ENCODE results near the gene RYR1. TPM values are rescaled to one million over a fixed set of nuclear protein-coding genes. Genes with fewer than 3 reads are reported as not detected.
"Not testable (repeated sequence)": the region's sequence is repeated elsewhere in the genome, so short reads cannot be mapped to it uniquely, and the experiment has no call there.

Gene RYR1
- total RNA-seq, 1 experiment from 2014 or later = 0.45 TPM

- no peaks in the 10 kb centered on the region for H4K20me1 ChIP-seq (ENCODE audit: insufficient read depth, low read depth, low read length)
- H3K36me3 ChIP-seq (ENCODE audit: insufficient read depth, low read length) = no peaks in the 10 kb centered on the region
- no peak overlapping the region for H3K9ac ChIP-seq (ENCODE audit: low read length)
- no peaks in the 10 kb centered on the region for H3K27me3 ChIP-seq (ENCODE audit: low read length)
- no peak for DNase-seq
- H3K4me3 ChIP-seq (ENCODE audit: low read length) = no peak overlapping the region
- H3K9me2 ChIP-seq (replicated peaks; ENCODE audit: insufficient read depth, low read length) = no peaks in the 10 kb centered on the region
- H3K9me3 ChIP-seq (ENCODE audit: low read length) = no peaks in the 10 kb centered on the region
- no peak overlapping the region for H3K4me2 ChIP-seq (ENCODE audit: low read depth, low read length, poor library complexity, severe bottlenecking)
- H3K4me1 ChIP-seq (ENCODE audit: low read length) = peaks cover 8% of the 10 kb centered on the region
- no peak overlapping the region for H3K27ac ChIP-seq (ENCODE audit: low read length)
- H2AFZ ChIP-seq (ENCODE audit: low read length) = no peak overlapping the region
- no peaks in the 10 kb centered on the region for H3K79me2 ChIP-seq (ENCODE audit: low read length)
Measured at GRCh38 chr19:38405276-38405675, 28.2 kb upstream of the RYR1 start.

GRCh38 chr19:38409631-38410133, 23.8 kb upstream of the RYR1 start:
- no peaks in the 10 kb centered on the region for H3K9me2 ChIP-seq (replicated peaks; ENCODE audit: insufficient read depth, low read length)
- H3K9me3 ChIP-seq (ENCODE audit: low read length) = no peaks in the 10 kb centered on the region
- H3K9ac ChIP-seq (ENCODE audit: low read length) = no peak overlapping the region
- no peak overlapping the region for H3K4me2 ChIP-seq (ENCODE audit: low read depth, low read length, poor library complexity, severe bottlenecking)
- no peak overlapping the region for H3K27ac ChIP-seq (ENCODE audit: low read length)
- no peaks in the 10 kb centered on the region for H3K79me2 ChIP-seq (ENCODE audit: low read length)
- H3K4me1 ChIP-seq (ENCODE audit: low read length) = no peaks in the 10 kb centered on the region
- no peak overlapping the region for H2AFZ ChIP-seq (ENCODE audit: low read length)
- no peaks in the 10 kb centered on the region for H3K36me3 ChIP-seq (ENCODE audit: insufficient read depth, low read length)
- H4K20me1 ChIP-seq (ENCODE audit: insufficient read depth, low read depth, low read length) = no peaks in the 10 kb centered on the region
- no peaks in the 10 kb centered on the region for H3K27me3 ChIP-seq (ENCODE audit: low read length)
- no peak for DNase-seq
- H3K4me3 ChIP-seq (ENCODE audit: low read length) = no peak overlapping the region

DNA sequence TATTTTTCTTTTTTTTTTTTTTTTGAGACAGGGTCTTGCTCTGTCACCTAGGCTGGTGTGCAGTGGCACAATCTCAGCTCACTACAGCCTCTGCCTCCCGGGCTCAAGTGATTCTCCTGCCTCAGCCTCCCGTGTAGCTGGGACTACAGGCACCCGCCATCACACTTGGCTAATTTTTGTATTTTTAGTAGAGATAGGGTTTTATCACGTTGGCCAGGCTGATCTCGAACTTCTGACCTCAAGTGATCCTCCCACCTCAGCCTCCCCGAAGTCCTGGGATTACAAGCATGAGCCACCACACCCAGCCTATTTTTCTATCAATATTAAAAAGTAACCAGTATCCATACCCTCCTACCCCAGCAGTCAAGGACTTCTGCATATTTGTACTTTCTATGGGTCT, 23.1 kb upstream of the RYR1 start:
- H3K27me3 ChIP-seq (ENCODE audit: low read length); H3K9me2 ChIP-seq (replicated peaks; ENCODE audit: insufficient read depth, low read length); H3K9me3 ChIP-seq (ENCODE audit: low read length); H4K20me1 ChIP-seq (ENCODE audit: insufficient read depth, low read depth, low read length); H3K4me1 ChIP-seq (ENCODE audit: low read length); H3K4me3 ChIP-seq (ENCODE audit: low read length); H3K79me2 ChIP-seq (ENCODE audit: low read length); H3K27ac ChIP-seq (ENCODE audit: low read length); H3K9ac ChIP-seq (ENCODE audit: low read length); H2AFZ ChIP-seq (ENCODE audit: low read length); DNase-seq; H3K4me2 ChIP-seq (ENCODE audit: low read depth, low read length, poor library complexity, severe bottlenecking); H3K36me3 ChIP-seq (ENCODE audit: insufficient read depth, low read length): not testable (repeated sequence)

GRCh38 chr19:38411041-38411712, 22.3 kb upstream of the RYR1 start:
- Histone ChIP-seq H3K9me2 (replicated peaks; ENCODE audit: insufficient read depth, low read length) (no peaks in the 10 kb centered on the region), H3K27me3 (ENCODE audit: low read length) (no peaks in the 10 kb centered on the region), H3K9ac (ENCODE audit: low read length) (no peak overlapping the region), H3K4me1 (ENCODE audit: low read length) (no peaks in the 10 kb centered on the region), H3K27ac (ENCODE audit: low read length) (no peak overlapping the region), H3K9me3 (ENCODE audit: low read length) (no peaks in the 10 kb centered on the region), H3K36me3 (ENCODE audit: insufficient read depth, low read length) (no peaks in the 10 kb centered on the region), H3K79me2 (ENCODE audit: low read length) (no peaks in the 10 kb centered on the region), H2AFZ (ENCODE audit: low read length) (no peak overlapping the region), H4K20me1 (ENCODE audit: insufficient read depth, low read depth, low read length) (no peaks in the 10 kb centered on the region), H3K4me3 (ENCODE audit: low read length) (no peak overlapping the region), H3K4me2 (ENCODE audit: low read depth, low read length, poor library complexity, severe bottlenecking) (no peak overlapping the region)
- no peak for DNase-seq

DNA sequence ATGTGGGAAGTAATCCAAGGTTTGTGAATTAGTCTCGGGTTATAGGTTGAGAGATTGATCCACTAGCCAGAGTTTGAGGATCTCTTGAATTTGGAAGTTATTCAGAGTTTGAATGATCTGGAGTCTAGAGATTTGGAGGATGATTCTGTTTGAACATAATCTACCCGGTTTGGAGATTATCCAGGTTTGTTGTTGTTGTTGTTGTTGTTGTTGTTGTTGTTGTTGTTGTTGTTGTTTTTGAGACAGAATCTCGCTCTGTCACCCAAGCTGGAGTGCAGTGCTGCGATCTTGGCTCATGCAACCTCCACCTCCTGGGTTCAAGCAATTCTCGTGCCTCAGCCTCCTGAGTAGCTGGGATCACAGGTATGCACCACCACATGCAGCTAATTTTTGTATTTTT, 21.6 kb upstream of the RYR1 start:
- not testable (repeated sequence) for H3K4me3 ChIP-seq (ENCODE audit: low read length); H3K79me2 ChIP-seq (ENCODE audit: low read length); H3K36me3 ChIP-seq (ENCODE audit: insufficient read depth, low read length); H3K27ac ChIP-seq (ENCODE audit: low read length); H4K20me1 ChIP-seq (ENCODE audit: insufficient read depth, low read depth, low read length); H3K9ac ChIP-seq (ENCODE audit: low read length); H2AFZ ChIP-seq (ENCODE audit: low read length); DNase-seq; H3K4me2 ChIP-seq (ENCODE audit: low read depth, low read length, poor library complexity, severe bottlenecking); H3K9me2 ChIP-seq (replicated peaks; ENCODE audit: insufficient read depth, low read length); H3K4me1 ChIP-seq (ENCODE audit: low read length); H3K9me3 ChIP-seq (ENCODE audit: low read length); H3K27me3 ChIP-seq (ENCODE audit: low read length)

DNA sequence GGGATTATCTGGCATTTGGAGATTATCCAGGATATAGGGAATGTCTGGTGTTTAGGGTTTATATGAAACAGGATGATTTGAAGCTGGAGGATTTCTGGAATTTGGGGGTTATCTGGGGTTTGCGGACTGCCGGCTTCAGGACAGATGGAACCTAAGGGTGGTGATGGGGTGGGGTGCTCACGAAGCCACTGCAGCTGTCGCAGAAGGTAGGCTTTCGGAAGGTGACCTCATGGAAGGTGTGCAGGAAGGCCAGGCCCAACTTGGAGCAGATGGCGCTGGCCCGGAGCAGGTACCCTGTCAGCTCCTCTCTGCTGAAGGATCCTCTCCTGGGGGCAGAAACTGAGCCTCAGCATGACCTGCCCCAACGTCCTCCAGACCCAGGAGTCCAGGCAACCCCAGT, 21.0 kb upstream of the RYR1 start:
- no peaks in the 10 kb centered on the region for H3K9me3 ChIP-seq (ENCODE audit: low read length)
- H3K4me2 ChIP-seq (ENCODE audit: low read depth, low read length, poor library complexity, severe bottlenecking) = no peak overlapping the region
- no peaks in the 10 kb centered on the region for H3K9me2 ChIP-seq (replicated peaks; ENCODE audit: insufficient read depth, low read length)
- no peak overlapping the region for H3K4me3 ChIP-seq (ENCODE audit: low read length)
- H3K27me3 ChIP-seq (ENCODE audit: low read length) = no peaks in the 10 kb centered on the region
- H3K4me1 ChIP-seq (ENCODE audit: low read length) = no peaks in the 10 kb centered on the region
- no peak overlapping the region for H3K27ac ChIP-seq (ENCODE audit: low read length)
- no peak overlapping the region for H3K9ac ChIP-seq (ENCODE audit: low read length)
- no peaks in the 10 kb centered on the region for H3K36me3 ChIP-seq (ENCODE audit: insufficient read depth, low read length)
- no peak for DNase-seq
- H2AFZ ChIP-seq (ENCODE audit: low read length) = no peak overlapping the region
- no peaks in the 10 kb centered on the region for H3K79me2 ChIP-seq (ENCODE audit: low read length)
- no peaks in the 10 kb centered on the region for H4K20me1 ChIP-seq (ENCODE audit: insufficient read depth, low read depth, low read length)

DNA sequence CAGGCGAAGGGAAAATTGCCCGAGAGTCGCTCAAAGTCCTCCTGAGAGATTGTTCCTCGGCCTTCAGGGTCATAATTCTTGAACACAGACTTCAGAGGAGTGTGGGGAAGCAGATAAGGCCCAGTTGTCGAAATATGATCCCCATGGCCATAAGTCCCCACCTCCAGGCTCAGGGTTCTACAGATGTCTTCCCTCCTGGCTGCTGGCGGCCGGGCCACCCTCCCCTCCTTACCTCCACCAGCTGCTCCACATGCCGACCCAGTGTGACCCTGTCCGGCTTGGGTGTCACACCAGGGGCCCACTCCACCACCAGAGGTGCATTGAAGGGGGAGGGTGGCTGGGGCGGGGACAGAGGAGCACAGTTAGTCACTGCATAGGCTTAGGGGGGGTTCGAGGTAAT, 20.5 kb upstream of the RYR1 start:
- no peaks in the 10 kb centered on the region for H3K9me2 ChIP-seq (replicated peaks; ENCODE audit: insufficient read depth, low read length)
- H3K4me1 ChIP-seq (ENCODE audit: low read length) = peaks cover 2% of the 10 kb centered on the region; the same call in 1 of the 2 replicates
- no peak overlapping the region for H3K9ac ChIP-seq (ENCODE audit: low read length)
- no peaks in the 10 kb centered on the region for H3K79me2 ChIP-seq (ENCODE audit: low read length)
- DNase-seq = no peak
- no peaks in the 10 kb centered on the region for H4K20me1 ChIP-seq (ENCODE audit: insufficient read depth, low read depth, low read length)
- H3K4me2 ChIP-seq (ENCODE audit: low read depth, low read length, poor library complexity, severe bottlenecking) = no peak overlapping the region
- no peaks in the 10 kb centered on the region for H3K27me3 ChIP-seq (ENCODE audit: low read length)
- no peak overlapping the region for H2AFZ ChIP-seq (ENCODE audit: low read length)
- H3K27ac ChIP-seq (ENCODE audit: low read length) = no peak overlapping the region
- H3K4me3 ChIP-seq (ENCODE audit: low read length) = no peak overlapping the region
- no peaks in the 10 kb centered on the region for H3K36me3 ChIP-seq (ENCODE audit: insufficient read depth, low read length)
- H3K9me3 ChIP-seq (ENCODE audit: low read length) = no peaks in the 10 kb centered on the region

DNA sequence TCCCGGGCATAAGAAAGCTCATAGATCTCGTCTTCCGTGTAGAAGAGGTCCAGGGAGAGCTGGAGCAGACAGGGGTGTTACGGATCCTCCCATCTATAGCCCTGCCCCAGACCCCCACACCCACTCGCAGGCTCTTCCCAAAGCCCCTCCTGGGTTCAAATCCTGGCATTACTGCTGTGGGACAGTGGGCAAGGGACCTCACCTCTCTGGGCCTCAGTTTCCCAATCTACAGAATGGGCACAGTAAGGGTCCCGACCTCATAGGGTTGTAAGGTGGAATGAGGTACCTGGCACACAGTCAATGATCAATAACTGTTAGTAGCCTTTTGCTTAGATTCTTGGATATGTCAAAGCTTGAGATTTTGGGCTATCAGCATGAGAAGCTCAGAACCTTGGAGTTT, 20.1 kb upstream of the RYR1 start:
- H3K9ac ChIP-seq (ENCODE audit: low read length) = no peak overlapping the region
- H3K27ac ChIP-seq (ENCODE audit: low read length) = no peak overlapping the region
- no peak for DNase-seq
- no peak overlapping the region for H3K4me3 ChIP-seq (ENCODE audit: low read length)
- no peaks in the 10 kb centered on the region for H4K20me1 ChIP-seq (ENCODE audit: insufficient read depth, low read depth, low read length)
- H3K4me1 ChIP-seq (ENCODE audit: low read length) = peaks cover 4% of the 10 kb centered on the region; the same call in 1 of the 2 replicates
- no peaks in the 10 kb centered on the region for H3K9me2 ChIP-seq (replicated peaks; ENCODE audit: insufficient read depth, low read length)
- H3K9me3 ChIP-seq (ENCODE audit: low read length) = no peaks in the 10 kb centered on the region
- no peaks in the 10 kb centered on the region for H3K27me3 ChIP-seq (ENCODE audit: low read length)
- H3K4me2 ChIP-seq (ENCODE audit: low read depth, low read length, poor library complexity, severe bottlenecking) = no peak overlapping the region
- H3K36me3 ChIP-seq (ENCODE audit: insufficient read depth, low read length) = no peaks in the 10 kb centered on the region
- H2AFZ ChIP-seq (ENCODE audit: low read length) = no peak overlapping the region
- H3K79me2 ChIP-seq (ENCODE audit: low read length) = no peaks in the 10 kb centered on the region

Measured in Karpas-422 (cell line).